Measurements from ENCODE around the gene KITLG.
"Not testable (repeated sequence)": the region's sequence is repeated elsewhere in the genome, so short reads cannot be mapped to it uniquely, and the experiment has no call there.

KITLG gene

GRCh38 chr12:88575361-88575970, 4.8 kb downstream of the KITLG start:
- DNase-seq, result no peak

DNA sequence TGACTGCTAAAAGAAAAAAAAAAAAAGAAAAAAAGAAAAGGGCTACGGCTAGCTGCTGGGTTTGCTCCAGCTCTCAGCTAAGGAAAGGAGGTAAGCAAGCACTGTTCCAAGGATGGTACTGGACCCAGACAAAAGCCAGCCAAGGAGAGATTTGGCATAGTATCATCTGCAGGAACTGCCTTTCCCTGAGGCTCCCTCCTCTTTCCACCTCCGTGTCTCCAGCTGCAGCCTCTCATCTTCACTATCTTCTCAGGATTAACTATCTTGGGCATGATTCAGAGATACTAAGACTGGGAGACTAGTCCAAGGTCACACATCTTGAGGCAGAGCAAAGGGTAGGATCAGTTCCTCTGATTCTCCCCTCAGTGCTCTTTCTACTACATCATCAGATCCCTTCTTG, 6.0 kb downstream of the KITLG start:
- no peak for DNase-seq

DNA sequence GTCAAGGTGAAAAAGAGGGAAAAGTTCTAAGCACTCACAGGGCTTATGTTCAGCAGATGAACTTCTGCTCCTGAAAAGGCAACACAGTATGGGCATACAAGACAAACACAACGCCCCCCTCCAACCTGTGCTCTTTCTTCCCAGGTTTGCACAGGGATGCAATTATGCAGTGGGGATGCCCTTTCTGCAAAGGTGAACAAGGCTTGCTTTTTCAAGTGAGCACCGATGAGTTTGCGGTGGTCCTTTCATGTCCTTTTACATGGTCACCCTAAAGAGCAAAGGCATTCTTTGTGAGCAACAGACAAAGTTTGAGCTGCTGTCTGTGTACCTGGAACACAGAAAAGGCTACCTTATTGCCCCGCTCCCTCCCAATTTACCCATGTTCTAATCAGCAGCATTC, 6.7 kb downstream of the KITLG start:
- DNase-seq, result no peak

- no peak for DNase-seq
These were observed 7.3 kb downstream of the KITLG start for GRCh38 chr12:88572781-88573549.

- DNase-seq, result no peak
These were observed 8.7 kb downstream of the KITLG start for GRCh38 chr12:88571543-88571942.

- no peak for DNase-seq
These were observed 10.2 kb downstream of the KITLG start for GRCh38 chr12:88570103-88570502.

DNA sequence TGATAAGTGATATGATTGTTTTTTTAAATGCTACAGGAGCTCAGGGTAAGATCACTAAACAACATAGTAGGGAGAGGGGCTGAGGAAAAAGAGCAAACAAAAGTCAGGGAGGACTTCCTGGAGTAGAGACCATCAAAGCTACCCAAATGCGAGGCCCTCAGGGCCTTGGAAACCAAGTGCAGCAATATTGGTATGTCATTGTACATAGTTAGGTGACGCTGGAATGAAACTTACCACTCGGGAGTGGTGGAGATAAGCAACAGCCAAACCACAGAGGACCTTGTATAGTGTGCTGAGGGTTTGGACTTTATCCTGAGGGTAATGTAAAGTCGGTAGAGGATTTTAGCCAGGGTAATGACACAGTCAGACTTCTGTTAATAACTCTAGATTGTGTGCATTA, 13.8 kb downstream of the KITLG start:
- DNase-seq, result no peak

- DNase-seq, result no peak
These were observed 17.3 kb downstream of the KITLG start for GRCh38 chr12:88562846-88563582.

DNA sequence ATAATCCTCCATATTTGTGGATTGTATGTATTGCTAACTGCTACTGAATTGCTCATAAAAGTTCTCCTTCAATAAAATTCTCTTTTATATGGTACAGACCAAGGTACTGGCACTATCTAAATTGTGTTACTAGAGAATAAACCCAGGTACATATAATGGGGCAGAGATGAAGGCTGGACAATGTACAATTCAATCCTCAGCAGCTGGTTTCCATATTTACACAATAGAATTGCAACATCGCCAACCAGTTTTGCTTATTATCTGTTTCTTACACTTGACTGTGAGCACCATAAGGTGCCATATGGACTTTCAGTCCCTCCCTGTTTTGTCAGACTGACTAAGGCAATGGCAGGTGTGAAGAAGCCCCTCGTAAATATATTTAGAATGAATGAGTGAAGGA, 18.1 kb downstream of the KITLG start:
- DNase-seq, result no peak

- DNase-seq, result no peak
These were observed 20.5 kb downstream of the KITLG start for GRCh38 chr12:88559772-88560171.

GRCh38 chr12:88559199-88559598, 21.1 kb downstream of the KITLG start:
- DNase-seq, result no peak

- DNase-seq, result no peak
These were observed 21.9 kb downstream of the KITLG start for GRCh38 chr12:88558340-88558867.

DNA sequence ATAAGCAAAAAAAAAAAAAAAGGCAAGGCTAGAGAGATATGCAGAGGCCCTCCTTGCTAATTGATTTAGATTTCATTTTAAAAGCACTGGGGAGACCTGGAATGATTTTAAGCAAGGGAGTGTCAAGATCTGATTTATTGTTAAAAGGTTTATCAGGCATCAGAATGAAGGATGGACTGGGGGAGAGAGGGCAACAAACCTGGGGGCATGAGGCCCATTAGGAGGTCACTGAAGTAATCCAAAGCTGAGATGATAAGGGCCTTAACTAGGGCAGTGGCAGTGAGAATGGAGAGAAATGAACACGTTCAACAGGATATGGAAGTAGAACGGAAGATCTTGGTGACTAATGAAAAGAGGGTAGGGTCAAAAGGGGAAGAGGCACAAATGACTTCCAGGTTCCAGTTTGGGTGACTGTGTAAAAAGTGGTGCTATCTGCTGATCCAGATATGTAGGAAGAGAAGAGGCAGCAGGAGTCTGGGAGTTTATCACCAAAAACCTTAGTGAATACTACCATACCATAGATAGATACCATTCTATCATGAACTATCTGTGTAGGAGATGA, 24.0 kb downstream of the KITLG start:
- DNase-seq, result no peak

DNA sequence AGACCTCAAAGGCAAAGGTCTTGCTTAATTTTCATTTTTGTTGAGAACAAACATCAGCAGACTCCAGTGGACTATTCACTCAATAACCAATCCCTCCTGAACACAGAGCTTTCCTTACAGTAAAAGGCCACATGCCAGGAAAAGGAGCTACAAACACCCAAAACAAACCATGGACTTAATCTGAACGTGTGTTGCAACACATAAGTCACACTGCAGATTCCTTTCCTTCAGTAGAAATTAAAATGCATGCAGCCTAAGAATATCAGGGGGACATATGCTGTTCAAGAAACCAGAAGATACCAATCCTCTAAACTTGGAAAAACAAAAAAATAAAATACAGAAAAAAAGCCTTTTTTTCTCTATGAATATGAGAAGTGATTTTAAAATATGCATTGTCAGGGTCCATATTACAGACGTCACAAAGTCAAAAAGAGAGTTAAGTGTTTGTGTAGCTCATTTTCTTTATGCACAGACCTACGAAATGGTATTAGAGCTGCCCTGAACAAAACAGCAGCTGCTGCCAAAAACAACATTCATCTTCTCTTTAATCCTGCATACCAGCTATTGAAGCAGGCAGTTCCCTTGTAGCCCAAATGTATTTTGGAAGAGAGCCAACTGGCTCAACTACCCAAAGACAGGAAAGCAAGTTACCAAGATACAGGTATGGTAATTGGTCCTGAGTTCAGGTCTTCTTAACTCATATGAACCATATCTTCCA, 26.2 kb downstream of the KITLG start:
- DNase-seq, result no peak

DNA sequence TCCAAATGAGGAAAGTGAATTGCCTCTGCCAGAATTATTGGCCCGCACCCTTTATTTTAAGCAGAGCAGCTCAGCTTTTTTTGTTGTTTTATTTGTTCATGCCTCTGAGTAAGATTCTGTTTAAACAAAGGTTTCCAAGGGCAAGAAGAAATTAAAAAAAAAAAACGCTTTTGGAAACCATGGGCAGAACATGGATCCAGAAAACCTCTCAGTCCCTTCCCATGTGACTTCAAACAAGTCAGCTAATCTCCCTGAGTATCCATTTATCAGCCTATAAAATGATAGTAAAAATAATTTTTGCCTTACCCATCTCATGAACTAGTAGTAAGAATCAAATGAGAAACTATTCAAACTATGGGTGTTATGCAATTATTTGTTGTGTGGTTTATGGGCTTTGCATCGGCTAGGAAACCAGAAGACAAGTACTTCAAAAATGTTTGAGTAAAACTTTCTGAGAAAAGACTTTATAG, 27.6 kb downstream of the KITLG start:
- no peak for DNase-seq

DNA sequence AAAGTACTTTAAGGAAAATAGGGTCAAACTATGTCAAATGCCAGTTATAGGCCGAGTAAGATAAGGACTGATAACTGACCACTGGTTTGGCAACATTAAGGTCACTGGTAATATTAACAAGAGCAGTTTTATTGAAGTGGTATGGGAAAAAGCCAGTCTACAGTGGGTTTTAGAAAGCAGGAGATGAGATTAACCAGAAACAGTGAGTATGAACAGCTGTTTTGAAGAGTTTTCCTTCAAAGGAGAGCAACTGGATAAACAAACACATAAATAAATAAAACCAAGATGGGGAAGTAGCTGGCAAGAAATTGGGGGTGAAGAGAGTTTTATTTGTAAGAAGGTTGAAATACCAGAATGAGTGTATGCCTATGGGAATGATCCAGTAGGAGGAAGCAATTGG, 30.3 kb downstream of the KITLG start:
- DNase-seq, result no peak

DNA sequence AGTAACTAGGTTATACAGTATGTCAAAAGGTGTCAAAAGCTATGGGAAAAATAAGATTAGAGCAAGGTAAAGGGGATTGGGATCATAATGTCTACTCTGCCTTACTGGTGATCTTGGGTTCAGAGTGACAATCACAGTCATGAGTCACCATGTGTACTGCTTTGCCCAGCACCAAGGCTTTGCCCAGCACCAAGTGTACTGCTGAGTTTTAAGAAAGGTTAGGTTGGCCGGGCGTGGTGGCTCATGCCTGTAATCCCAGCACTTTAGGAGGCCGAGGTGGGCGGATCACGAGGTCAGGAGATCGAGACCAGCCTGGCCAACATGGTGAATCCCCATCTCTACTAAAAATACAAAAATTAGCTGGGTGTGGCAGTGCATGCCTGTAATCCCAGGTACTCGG, 32.3 kb downstream of the KITLG start:
- not testable (repeated sequence) for DNase-seq

DNA sequence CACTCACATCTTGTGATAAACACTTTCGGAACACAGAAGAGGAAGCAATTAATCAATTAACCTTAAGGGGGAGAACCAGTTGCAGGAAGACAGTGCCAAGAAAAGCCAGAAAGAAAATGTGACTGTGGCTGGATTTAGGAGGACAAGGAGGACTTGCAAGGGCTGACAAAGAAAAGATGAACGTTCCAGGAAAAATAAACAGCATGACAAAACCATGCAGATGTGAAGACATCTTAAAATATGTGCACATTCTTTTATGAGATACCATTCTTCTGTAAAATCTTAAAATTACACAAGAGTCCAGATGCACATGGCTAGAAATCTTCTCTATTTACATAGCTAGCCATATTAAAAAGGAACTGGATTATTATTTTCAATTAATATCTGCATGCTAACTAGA, 33.4 kb downstream of the KITLG start:
- DNase-seq, result no peak

- no peak for DNase-seq
These were observed 34.0 kb downstream of the KITLG start for GRCh38 chr12:88546226-88546625.

DNA sequence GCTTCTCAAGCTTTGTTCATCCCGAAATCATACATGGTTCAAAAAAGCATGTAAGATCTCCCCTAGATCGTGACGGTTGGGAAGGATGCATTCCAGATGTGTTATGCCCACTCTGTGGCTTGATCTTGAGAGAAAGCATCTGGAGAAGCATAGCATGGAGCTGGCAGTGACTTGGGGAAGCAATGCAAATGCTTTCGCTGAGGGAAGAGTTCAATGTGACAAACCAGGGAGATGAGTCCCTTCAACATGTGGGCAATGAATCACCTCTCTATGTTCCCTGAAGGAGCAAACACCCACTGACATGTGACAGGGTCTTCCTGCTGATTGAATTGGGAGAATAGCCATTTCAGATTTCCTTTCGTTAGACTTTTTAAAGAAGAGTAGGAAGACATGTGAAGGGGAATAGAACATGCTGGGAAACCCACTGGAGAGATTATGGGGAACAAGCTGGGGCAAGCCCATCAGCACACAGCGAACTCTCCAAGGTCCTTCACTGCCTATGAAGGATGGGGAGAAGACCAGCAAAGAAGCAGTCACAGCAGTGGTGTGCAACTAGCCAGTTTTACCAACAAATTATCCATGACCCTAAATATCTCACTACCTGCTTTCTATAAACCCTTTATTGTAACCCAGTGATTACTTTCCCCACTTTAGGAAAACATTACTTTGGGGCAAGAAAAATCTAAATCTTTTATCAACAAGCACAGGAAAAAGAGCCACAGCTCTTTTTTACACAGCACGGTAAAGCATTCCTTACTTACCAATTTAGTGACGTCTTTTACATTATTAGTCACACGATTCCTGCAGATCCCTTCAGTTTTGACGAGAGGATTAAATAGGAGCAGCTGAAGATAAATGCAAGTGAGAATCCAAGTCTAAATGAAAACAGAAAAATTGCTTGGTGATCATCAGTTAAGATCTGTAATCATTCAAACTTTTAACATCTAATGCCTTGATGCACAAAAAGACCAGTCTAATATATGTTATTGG, 35.0 kb downstream of the KITLG start:
- DNase-seq, result no peak

DNA sequence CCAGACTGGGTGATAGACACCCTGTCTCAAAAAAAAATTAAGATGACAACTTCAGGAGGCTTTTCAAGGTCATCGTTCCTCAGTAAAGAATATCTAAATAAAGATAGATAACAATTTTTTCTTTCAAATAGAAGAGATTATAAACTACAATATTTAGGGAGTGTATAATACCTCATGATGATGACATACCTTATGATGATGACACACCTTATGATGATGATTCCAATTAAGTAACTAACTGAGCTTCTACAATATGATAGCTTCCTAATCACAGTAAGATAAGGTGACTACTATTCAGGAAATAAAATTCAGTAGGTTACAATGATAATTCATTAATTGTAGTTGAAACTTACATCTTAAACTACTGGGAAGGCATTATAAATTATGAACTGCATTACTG, 40.4 kb downstream of the KITLG start:
- no peak for DNase-seq
